HEK293 (cell line): ENCODE measurements around the gene CCDC85C.
A peak's percentile ranks its signal among the peaks of the same experiment; 100 is the strongest.

Experiments used
- CTCF ChIA-PET: fragments of 350-600 bp; formaldehyde crosslinking; extraction: SDS; loops from one replicate; lab custom pipeline; 2021; ENCODE audit warnings: antibody characterized with exemption; lab: Yijun Ruan, JAX
- POLR2A ChIA-PET: fragments of 300-600 bp; formaldehyde crosslinking; extraction: SDS; loops from one replicate; lab custom pipeline; 2020; ENCODE audit warnings: antibody characterized with exemption, inconsistent platforms; lab: Yijun Ruan, JAX
- H3K27ac ChIP-seq: fragments of 200-500 bp; sonication (Bioruptor generic); 2 replicates; pipeline ENCODE4 v1.5.1; 2014; ENCODE audit warnings: low read depth, low read length, control low read depth, inconsistent platforms; ENCODE audit errors: extremely low read depth
- H3K36me3 ChIP-seq, 2 experiments: fragments of 200-500 bp in 1 of 2; sonication (Bioruptor generic) in 1 of 2; 1 replicate in 1 of 2; 2 replicates in 1 of 2; pipeline ENCODE4 v1.5.1; 2014 to 2017; ENCODE audit warnings: inconsistent platforms in 2 of 2, low read length in 2 of 2; ENCODE audit not compliant: control insufficient read depth in 2 of 2, insufficient read depth in 1 of 2
- H3K4me1 ChIP-seq: fragments of 200-500 bp; sonication (Bioruptor generic); 2 replicates; pipeline ENCODE4 v1.5.1; 2014; ENCODE audit warnings: mild to moderate bottlenecking, low read length, inconsistent platforms; ENCODE audit not compliant: control insufficient read depth, insufficient read depth
- H3K4me3 ChIP-seq: 2 replicates; pipeline ENCODE4 v1.5.1; 2011; ENCODE audit warnings: low read depth, mild to moderate bottlenecking, control low read depth, low read length, moderate library complexity
- H3K9me3 ChIP-seq: fragments of 200-500 bp; sonication (Bioruptor generic); 2 replicates; pipeline ENCODE4 v1.5.1; 2014; ENCODE audit warnings: low read depth, low read length, inconsistent platforms; ENCODE audit not compliant: control insufficient read depth, insufficient read depth
- BCL11B ChIP-seq: fragments of 450-650 bp; formaldehyde crosslinking; IDR thresholded peaks from 2 replicates; pipeline ENCODE4 v1.5.1; 2016; ENCODE audit warnings: low read depth, missing biosample characterization, missing genetic modification characterization
- GLIS1 ChIP-seq: fragments of 450-650 bp; formaldehyde crosslinking; IDR thresholded peaks from 2 replicates; pipeline ENCODE4 v1.5.1; 2016; ENCODE audit warnings: missing biosample characterization, missing genetic modification characterization
- GLIS2 ChIP-seq: fragments of 450-650 bp; formaldehyde crosslinking; IDR thresholded peaks from 2 replicates; pipeline ENCODE4 v1.5.1; 2016; ENCODE audit warnings: missing biosample characterization, missing genetic modification characterization
- KLF16 ChIP-seq: fragments of 450-650 bp; formaldehyde crosslinking; IDR thresholded peaks from 2 replicates; pipeline ENCODE4 v1.5.1; 2017; ENCODE audit warnings: missing biosample characterization, missing genetic modification characterization
- ZNF19 ChIP-seq: fragments of 450-650 bp; formaldehyde crosslinking; IDR thresholded peaks from 2 replicates; pipeline ENCODE4; 2016; ENCODE audit warnings: missing biosample characterization, missing genetic modification characterization, low read depth
- ZNF341 ChIP-seq: fragments of 450-650 bp; formaldehyde crosslinking; IDR thresholded peaks from 2 replicates; pipeline ENCODE4; 2016; ENCODE audit warnings: low read depth, missing biosample characterization, missing genetic modification characterization
- ZNF433 ChIP-seq: fragments of 450-650 bp; formaldehyde crosslinking; IDR thresholded peaks from 2 replicates; pipeline ENCODE4 v1.5.1; 2016; ENCODE audit warnings: missing biosample characterization, missing genetic modification characterization, low read depth
- ZNF510 ChIP-seq: fragments of 450-650 bp; formaldehyde crosslinking; IDR thresholded peaks from 2 replicates; pipeline ENCODE4 v1.5.1; 2018; ENCODE audit warnings: mild to moderate bottlenecking, missing genetic modification characterization, missing biosample characterization; ENCODE audit not compliant: insufficient replicate concordance
- ZNF610 ChIP-seq: fragments of 450-650 bp; formaldehyde crosslinking; IDR thresholded peaks from 2 replicates; pipeline ENCODE4 v1.5.1; 2016; ENCODE audit warnings: missing biosample characterization, missing genetic modification characterization, borderline replicate concordance
- ZNF654 ChIP-seq: fragments of 450-650 bp; formaldehyde crosslinking; IDR thresholded peaks from 2 replicates; pipeline ENCODE4 v1.5.1; 2016; ENCODE audit warnings: low read depth, missing biosample characterization, missing genetic modification characterization
- ZNF777 ChIP-seq: fragments of 450-650 bp; formaldehyde crosslinking; IDR thresholded peaks from 2 replicates; pipeline ENCODE4 v1.5.1; 2017; ENCODE audit warnings: missing biosample characterization, missing genetic modification characterization, borderline replicate concordance
- TF ChIP-seq, protein P1 (sequence below): fragments of 450-650 bp; formaldehyde crosslinking; IDR thresholded peaks from 2 replicates; pipeline ENCODE4 v1.5.1; 2016; ENCODE audit warnings: missing biosample characterization, missing genetic modification characterization
- TF ChIP-seq, protein P2 (sequence below): fragments of 450-650 bp; formaldehyde crosslinking; IDR thresholded peaks from 2 replicates; pipeline ENCODE4 v1.5.1; 2017; ENCODE audit warnings: missing biosample characterization, mild to moderate bottlenecking, missing genetic modification characterization, moderate library complexity
- TF ChIP-seq, protein P3 (sequence below): fragments of 450-650 bp; IDR thresholded peaks from 2 replicates; pipeline ENCODE4 v1.5.1; 2018; ENCODE audit warnings: missing biosample characterization, mild to moderate bottlenecking, missing genetic modification characterization
- TF ChIP-seq, protein P4 (sequence below): fragments of 450-650 bp; formaldehyde crosslinking; IDR thresholded peaks from 2 replicates; pipeline ENCODE4; 2016; ENCODE audit warnings: missing biosample characterization, missing genetic modification characterization
- TF ChIP-seq, protein P5 (sequence below): fragments of 450-650 bp; formaldehyde crosslinking; IDR thresholded peaks from 2 replicates; pipeline ENCODE4 v1.5.1; 2016; ENCODE audit warnings: missing biosample characterization, missing genetic modification characterization

CCDC85C gene

DNA sequence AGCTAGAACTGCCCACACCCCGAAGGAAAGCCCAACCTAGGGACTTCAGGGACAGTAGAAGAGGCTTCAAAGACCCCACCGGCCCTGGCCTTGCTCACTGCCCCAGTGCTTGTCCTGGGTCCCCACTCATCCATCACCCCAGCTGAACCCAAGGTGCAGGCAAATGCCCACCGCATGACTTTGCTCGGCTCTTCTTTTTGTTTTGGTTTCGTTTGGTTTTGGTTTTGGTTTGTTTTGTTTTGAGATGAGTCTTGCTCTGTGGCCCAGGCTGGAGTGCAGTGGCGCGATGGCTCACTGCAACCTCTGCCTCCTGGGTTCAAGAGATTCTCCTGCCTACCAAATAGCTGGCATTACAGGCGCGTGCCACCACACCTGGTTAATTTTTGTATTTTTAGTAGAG, 9.0 kb downstream of the CCDC85C start (continued):
- TF ChIP-seq, protein P1, sequence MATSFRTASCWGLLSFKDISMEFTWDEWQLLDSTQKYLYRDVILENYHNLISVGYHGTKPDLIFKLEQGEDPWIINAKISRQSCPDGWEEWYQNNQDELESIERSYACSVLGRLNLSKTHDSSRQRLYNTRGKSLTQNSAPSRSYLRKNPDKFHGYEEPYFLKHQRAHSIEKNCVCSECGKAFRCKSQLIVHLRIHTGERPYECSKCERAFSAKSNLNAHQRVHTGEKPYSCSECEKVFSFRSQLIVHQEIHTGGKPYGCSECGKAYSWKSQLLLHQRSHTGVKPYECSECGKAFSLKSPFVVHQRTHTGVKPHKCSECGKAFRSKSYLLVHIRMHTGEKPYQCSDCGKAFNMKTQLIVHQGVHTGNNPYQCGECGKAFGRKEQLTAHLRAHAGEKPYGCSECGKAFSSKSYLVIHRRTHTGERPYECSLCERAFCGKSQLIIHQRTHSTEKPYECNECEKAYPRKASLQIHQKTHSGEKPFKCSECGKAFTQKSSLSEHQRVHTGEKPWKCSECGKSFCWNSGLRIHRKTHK (tag by site-specific recombination) = no peak
- TF ChIP-seq KLF16 (tag by site-specific recombination) = no peak
- TF ChIP-seq, protein P2, sequence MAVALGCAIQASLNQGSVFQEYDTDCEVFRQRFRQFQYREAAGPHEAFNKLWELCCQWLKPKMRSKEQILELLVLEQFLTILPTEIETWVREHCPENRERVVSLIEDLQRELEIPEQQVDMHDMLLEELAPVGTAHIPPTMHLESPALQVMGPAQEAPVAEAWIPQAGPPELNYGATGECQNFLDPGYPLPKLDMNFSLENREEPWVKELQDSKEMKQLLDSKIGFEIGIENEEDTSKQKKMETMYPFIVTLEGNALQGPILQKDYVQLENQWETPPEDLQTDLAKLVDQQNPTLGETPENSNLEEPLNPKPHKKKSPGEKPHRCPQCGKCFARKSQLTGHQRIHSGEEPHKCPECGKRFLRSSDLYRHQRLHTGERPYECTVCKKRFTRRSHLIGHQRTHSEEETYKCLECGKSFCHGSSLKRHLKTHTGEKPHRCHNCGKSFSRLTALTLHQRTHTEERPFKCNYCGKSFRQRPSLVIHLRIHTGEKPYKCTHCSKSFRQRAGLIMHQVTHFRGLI = no peak
- TF ChIP-seq, all 188 proteins: peak for 0

DNA sequence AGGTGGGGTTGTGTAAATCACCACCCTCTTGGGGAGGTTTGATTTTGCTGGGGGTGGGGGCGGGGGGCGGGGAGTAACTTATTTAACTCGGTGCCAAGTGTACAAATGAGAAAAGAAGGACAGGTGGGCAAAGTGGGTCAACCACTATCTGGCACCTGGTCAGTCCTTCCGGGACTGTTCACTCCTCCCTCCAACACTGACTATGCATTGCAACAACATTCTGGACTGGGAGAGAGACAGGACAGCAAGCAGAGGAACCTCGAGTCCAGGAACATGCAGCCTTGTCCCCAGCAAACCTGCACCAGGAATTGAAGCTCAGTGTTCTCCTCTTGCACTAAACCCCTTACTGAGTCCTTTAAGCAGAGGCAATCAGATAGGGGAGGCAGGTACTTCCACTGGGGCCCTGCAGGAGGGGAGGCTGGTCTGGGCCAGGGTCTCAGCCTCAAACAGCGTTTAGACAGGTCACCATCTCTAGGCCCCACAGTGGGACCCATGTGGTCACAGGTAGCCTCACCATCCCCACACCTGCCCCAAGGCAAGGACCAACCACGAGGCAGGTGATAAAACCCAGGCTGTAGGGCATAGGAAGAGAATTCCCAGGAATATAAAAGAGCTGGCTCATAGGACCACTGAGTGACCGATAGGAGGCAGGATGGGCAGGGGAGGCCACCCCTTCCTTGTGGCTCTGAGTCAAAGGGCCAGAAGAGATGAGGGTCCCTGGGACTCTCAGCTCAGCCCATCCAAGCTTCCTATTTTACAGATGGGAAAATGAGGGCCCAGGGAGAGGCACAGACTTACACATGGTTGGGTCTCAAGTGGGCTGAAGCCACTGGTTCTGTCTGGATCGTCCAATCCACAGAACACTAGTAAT, 9.8 kb downstream of the CCDC85C start:
- no peaks in the 10 kb centered on the region for H3K4me1 ChIP-seq
- H3K27ac ChIP-seq = no peak overlapping the region
- ChIA-PET POLR2A (no interaction called here), CTCF (interaction anchor here (0.6 to 1.4 kb wide), 2 partner anchors 48 to 70 kb away, joined by 3 to 4 read pairs; no protein-coding TSS in a partner anchor)
- H3K9me3 ChIP-seq = no peaks in the 10 kb centered on the region
- H3K36me3 ChIP-seq = no peaks in the 10 kb centered on the region
- peak; percentile 49 for TF ChIP-seq ZNF341 (tag by site-specific recombination)
- no peak for TF ChIP-seq ZNF777 (tag by site-specific recombination)
- TF ChIP-seq ZNF510 (tag by site-specific recombination) = no peak
- TF ChIP-seq ZNF433 = no peak
- peak; percentile 16; the same call in 1 of the 2 replicates for TF ChIP-seq GLIS1 (tag by site-specific recombination)
- peak; percentile 27; the same call in 1 of the 2 replicates for TF ChIP-seq GLIS2 (tag by site-specific recombination)
- TF ChIP-seq ZNF610 (tag by site-specific recombination) = no peak
- H3K4me3 ChIP-seq = no peak overlapping the region

DNA sequence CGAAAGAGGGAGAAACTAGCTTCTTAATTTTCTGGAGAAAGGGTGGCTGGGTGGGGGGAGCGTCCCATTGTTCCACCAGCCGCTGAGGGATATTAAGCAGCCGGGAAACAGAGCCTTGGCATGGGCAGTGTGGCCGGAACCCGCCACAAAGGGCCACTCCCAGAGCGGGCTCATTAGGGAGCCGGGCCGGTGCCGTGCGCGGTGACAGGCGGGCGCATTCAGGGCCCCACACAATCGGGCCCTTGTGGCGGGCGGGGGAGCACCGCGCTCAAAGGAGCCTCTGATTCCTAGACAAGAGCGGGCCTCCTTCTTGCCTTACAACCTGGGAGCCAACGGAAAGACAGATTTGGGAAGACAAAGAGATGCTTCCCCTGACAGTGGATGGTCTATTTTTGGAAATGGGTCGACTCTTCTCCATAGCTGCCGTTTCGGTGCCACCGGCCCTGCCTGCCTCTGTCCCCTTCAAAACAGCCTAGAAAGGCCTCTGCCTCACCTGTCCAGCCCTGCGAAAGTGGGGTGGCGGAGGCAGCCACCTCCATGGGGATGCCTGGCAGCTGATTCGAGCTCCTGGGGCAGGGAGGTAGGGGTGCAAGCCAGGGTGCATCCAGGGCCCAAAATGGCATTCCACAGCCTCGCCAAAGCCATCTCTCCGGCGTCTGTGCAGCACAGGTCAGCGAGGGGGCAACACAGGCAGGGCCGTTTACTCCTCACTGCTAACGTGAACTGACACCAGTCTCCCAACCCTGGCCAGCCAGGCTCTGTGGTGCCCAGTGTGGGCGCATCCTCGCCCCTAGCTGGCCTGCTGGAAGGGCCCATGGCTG, 10.9 kb downstream of the CCDC85C start:
- Histone ChIP-seq H3K4me1 (no peaks in the 10 kb centered on the region), H3K4me3 (no peak overlapping the region), H3K36me3 (no peaks in the 10 kb centered on the region), H3K27ac (no peak overlapping the region), H3K9me3 (no peaks in the 10 kb centered on the region)
- TF ChIP-seq, protein P3, sequence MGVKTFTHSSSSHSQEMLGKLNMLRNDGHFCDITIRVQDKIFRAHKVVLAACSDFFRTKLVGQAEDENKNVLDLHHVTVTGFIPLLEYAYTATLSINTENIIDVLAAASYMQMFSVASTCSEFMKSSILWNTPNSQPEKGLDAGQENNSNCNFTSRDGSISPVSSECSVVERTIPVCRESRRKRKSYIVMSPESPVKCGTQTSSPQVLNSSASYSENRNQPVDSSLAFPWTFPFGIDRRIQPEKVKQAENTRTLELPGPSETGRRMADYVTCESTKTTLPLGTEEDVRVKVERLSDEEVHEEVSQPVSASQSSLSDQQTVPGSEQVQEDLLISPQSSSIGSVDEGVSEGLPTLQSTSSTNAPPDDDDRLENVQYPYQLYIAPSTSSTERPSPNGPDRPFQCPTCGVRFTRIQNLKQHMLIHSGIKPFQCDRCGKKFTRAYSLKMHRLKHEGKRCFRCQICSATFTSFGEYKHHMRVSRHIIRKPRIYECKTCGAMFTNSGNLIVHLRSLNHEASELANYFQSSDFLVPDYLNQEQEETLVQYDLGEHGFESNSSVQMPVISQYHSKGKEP (tag by site-specific recombination) = no peak
- TF ChIP-seq ZNF341 (tag by site-specific recombination) = peak; percentile 81
- CTCF ChIA-PET = interaction anchor here (0.7 to 1.4 kb wide), 2 partner anchors 68 to 69 kb away, joined by 3 read pairs; no protein-coding TSS in a partner anchor
- POLR2A ChIA-PET = no interaction called here

DNA sequence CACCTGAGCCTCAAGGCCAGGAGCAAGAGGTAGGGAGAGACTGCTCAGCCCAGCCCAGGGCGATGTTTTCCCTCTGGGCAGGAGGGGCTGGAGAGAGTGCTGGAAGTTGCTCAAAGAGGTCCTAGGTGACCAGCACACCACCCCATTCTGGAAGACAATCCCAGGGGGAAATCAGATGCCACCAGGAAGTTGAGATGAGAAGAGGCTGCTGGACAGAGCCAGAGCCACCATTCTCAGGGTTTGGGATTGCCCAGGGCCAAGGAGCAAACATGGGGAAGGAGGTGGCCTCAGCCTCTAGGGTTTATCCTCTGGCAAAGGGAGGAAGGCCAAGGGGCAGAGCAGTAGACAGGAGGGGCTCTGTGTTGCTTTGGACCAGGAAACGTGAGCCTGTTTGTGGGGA, 11.6 kb downstream of the CCDC85C start:
- Histone ChIP-seq H3K27ac (no peak overlapping the region), H3K36me3 (no peaks in the 10 kb centered on the region), H3K9me3 (no peaks in the 10 kb centered on the region), H3K4me1 (no peaks in the 10 kb centered on the region), H3K4me3 (no peak overlapping the region)
- CTCF ChIA-PET = interaction anchor here (0.7 kb wide), 1 partner anchor 67 kb away, joined by 3 read pairs; no protein-coding TSS in a partner anchor
- POLR2A ChIA-PET = no interaction called here
- TF ChIP-seq ZNF19 (no peak), ZNF654 (tag by site-specific recombination) (no peak), BCL11B (no peak)
- TF ChIP-seq, protein P4, sequence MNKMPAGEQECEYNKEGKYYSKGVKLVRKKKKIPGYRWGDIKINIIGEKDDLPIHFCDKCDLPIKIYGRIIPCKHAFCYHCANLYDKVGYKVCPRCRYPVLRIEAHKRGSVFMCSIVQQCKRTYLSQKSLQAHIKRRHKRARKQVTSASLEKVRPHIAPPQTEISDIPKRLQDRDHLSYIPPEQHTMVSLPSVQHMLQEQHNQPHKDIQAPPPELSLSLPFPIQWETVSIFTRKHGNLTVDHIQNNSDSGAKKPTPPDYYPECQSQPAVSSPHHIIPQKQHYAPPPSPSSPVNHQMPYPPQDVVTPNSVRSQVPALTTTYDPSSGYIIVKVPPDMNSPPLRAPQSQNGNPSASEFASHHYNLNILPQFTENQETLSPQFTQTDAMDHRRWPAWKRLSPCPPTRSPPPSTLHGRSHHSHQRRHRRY = no peak
- TF ChIP-seq, protein P5, sequence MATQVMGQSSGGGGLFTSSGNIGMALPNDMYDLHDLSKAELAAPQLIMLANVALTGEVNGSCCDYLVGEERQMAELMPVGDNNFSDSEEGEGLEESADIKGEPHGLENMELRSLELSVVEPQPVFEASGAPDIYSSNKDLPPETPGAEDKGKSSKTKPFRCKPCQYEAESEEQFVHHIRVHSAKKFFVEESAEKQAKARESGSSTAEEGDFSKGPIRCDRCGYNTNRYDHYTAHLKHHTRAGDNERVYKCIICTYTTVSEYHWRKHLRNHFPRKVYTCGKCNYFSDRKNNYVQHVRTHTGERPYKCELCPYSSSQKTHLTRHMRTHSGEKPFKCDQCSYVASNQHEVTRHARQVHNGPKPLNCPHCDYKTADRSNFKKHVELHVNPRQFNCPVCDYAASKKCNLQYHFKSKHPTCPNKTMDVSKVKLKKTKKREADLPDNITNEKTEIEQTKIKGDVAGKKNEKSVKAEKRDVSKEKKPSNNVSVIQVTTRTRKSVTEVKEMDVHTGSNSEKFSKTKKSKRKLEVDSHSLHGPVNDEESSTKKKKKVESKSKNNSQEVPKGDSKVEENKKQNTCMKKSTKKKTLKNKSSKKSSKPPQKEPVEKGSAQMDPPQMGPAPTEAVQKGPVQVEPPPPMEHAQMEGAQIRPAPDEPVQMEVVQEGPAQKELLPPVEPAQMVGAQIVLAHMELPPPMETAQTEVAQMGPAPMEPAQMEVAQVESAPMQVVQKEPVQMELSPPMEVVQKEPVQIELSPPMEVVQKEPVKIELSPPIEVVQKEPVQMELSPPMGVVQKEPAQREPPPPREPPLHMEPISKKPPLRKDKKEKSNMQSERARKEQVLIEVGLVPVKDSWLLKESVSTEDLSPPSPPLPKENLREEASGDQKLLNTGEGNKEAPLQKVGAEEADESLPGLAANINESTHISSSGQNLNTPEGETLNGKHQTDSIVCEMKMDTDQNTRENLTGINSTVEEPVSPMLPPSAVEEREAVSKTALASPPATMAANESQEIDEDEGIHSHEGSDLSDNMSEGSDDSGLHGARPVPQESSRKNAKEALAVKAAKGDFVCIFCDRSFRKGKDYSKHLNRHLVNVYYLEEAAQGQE (tag by site-specific recombination) = peak; percentile 76
